Measurements from ENCODE around the gene CNOT4. TPM values are rescaled to one million over a fixed set of nuclear protein-coding genes. Genes with fewer than 3 reads are reported as not detected.

Gene CNOT4
- total and polyA plus RNA-seq, 10 of the 15 experiments (the other 5 are each of a cell fraction or from before 2014, with no cell fraction given), result 9.4 to 29.6 (median 16.6) TPM

- no peak overlapping the region for H3K27ac ChIP-seq (ENCODE audit: control insufficient read depth, insufficient read depth)
- TF ChIP-seq NKRF (conservative IDR thresholded peaks at IDR 0.05) (no peak), NR2C1 (IDR thresholded peaks at IDR 0.05) (no peak), NFYA (IDR thresholded peaks at IDR 0.05; ENCODE audit: borderline replicate concordance, low read depth, low read length) (no peak), NFXL1 (IDR thresholded peaks at IDR 0.05; ENCODE audit: borderline replicate concordance) (no peak)
- H3K79me2 ChIP-seq (ENCODE audit: control insufficient read depth, insufficient read depth, low read length), result peaks cover 27% of the 10 kb centered on the region
- BruUV-seq (replicated peaks), result no TSS peak
- FAIRE-seq (no peak), ATAC-seq (no peak), DNase-seq (ENCODE audit: low read depth, low spot score) (no peak)
- intact Hi-C loops (cut with micrococcal nuclease; ENCODE audit: unreplicated experiment) (no loop called here), in situ Hi-C loops (cut with MboI) (no loop called here)
- no peak overlapping the region for H3K4me2 ChIP-seq (ENCODE audit: control insufficient read depth, insufficient read depth)
- H2AFZ ChIP-seq (ENCODE audit: control insufficient read depth, low read depth, low read length), result no peak overlapping the region
- no peaks in the 10 kb centered on the region for H3K27me3 ChIP-seq (replicated peaks in 1 of 2; ENCODE audit: control insufficient read depth in 2 of 2, insufficient read depth in 2 of 2, low read length in 1 of 2)
- no peaks in the 10 kb centered on the region for H4K20me1 ChIP-seq (ENCODE audit: control insufficient read depth, insufficient read depth)
- CTCF ChIA-PET, result no interaction called here
- H3K36me3 ChIP-seq (ENCODE audit: control insufficient read depth in 2 of 2, insufficient read depth in 2 of 2, low read length in 1 of 2), result peaks cover 0 to 9% of the 10 kb centered on the region in 2 experiments; a peak in 1 of 4 replicates
- no peaks in the 10 kb centered on the region for H3K4me1 ChIP-seq (ENCODE audit: control insufficient read depth, insufficient read depth, low read length)
- no peaks in the 10 kb centered on the region for H3K9me3 ChIP-seq (replicated peaks; ENCODE audit: control insufficient read depth, insufficient read depth, low read length)
- SMC1A ChIA-PET (ENCODE audit: uncharacterized antibody, unreplicated experiment), result interaction anchor here (1.0 kb wide), 1 partner anchor 11 kb away, joined by 3 read pairs; no protein-coding TSS in a partner anchor
- H3K4me3 ChIP-seq, result no peak overlapping the region
- RAD21 ChIA-PET (ENCODE audit: unreplicated experiment), result no interaction called here
- POLR2A ChIA-PET, result interaction anchor here (0.7 kb wide), 1 partner anchor 1823 kb away, joined by 6 read pairs; no protein-coding TSS in a partner anchor
- H3K9ac ChIP-seq (ENCODE audit: control insufficient read depth, insufficient read depth, low read length), result no peak overlapping the region
These were observed 28.3 kb downstream of the CNOT4 start for GRCh38 chr7:135481598-135481979.

- 97% methylated on average over 3 of the region's 3 CpGs for WGBS (ENCODE audit: insufficient coverage, insufficient replicate concordance, low lambda C conversion rate, missing lambda C conversion rate)
- Histone ChIP-seq H4K20me1 (ENCODE audit: control insufficient read depth, insufficient read depth) (no peaks in the 10 kb centered on the region), H2AFZ (ENCODE audit: control insufficient read depth, low read depth, low read length) (no peak overlapping the region), H3K4me2 (ENCODE audit: control insufficient read depth, insufficient read depth) (no peak overlapping the region), H3K79me2 (ENCODE audit: control insufficient read depth, insufficient read depth, low read length) (peaks cover 22% of the 10 kb centered on the region), H3K36me3 (ENCODE audit: control insufficient read depth in 2 of 2, insufficient read depth in 2 of 2, low read length in 1 of 2) (peaks cover 0 to 9% of the 10 kb centered on the region in 2 experiments; a peak in 1 of 4 replicates), H3K27ac (ENCODE audit: control insufficient read depth, insufficient read depth) (no peak overlapping the region), H3K27me3 (replicated peaks in 1 of 2; ENCODE audit: control insufficient read depth in 2 of 2, insufficient read depth in 2 of 2, low read length in 1 of 2) (no peaks in the 10 kb centered on the region), H3K9me3 (replicated peaks; ENCODE audit: control insufficient read depth, insufficient read depth, low read length) (no peaks in the 10 kb centered on the region), H3K9ac (ENCODE audit: control insufficient read depth, insufficient read depth, low read length) (no peak overlapping the region), H3K4me3 (no peak overlapping the region; the same call in 1 of the 2 replicates), H3K4me1 (ENCODE audit: control insufficient read depth, insufficient read depth, low read length) (no peaks in the 10 kb centered on the region)
- RAD21 ChIA-PET (ENCODE audit: unreplicated experiment), result no interaction called here
- POLR2A ChIA-PET, result interaction anchor here (0.7 kb wide), 1 partner anchor 1822 kb away, joined by 6 read pairs; no protein-coding TSS in a partner anchor
- ATAC-seq, result no peak
- intact Hi-C loops (cut with micrococcal nuclease; ENCODE audit: unreplicated experiment), result no loop called here
- BruUV-seq (replicated peaks), result no TSS peak
- FAIRE-seq, result no peak
- no peak for TF ChIP-seq ZBTB11 (CRISPR knock-in tag; IDR thresholded peaks at IDR 0.05)
- TF ChIP-seq ZZZ3 (IDR thresholded peaks at IDR 0.05; ENCODE audit: control insufficient read depth, insufficient read length, low read depth), result no peak
- TF ChIP-seq KDM1A (IDR thresholded peaks at IDR 0.05; ENCODE audit: borderline replicate concordance), result no peak
- no peak for TF ChIP-seq RBBP5 (conservative IDR thresholded peaks at IDR 0.05)
- TF ChIP-seq TARDBP (IDR thresholded peaks at IDR 0.05; ENCODE audit: borderline replicate concordance), result no peak
- CTCF ChIA-PET, result no interaction called here
- in situ Hi-C loops (cut with MboI), result no loop called here
- DNase-seq (ENCODE audit: low read depth, low spot score), result no peak
- SMC1A ChIA-PET (ENCODE audit: uncharacterized antibody, unreplicated experiment), result interaction anchor here (0.6 to 0.7 kb wide), 2 partner anchors 12 to 14 kb away, joined by 3 to 4 read pairs; no protein-coding TSS in a partner anchor
These were observed 28.8 kb downstream of the CNOT4 start for GRCh38 chr7:135480966-135481597.

All from GM12878 (cell line).